HS-27A (cell line): Measurements from ENCODE around the gene ZBTB18.

Experiments used
- DNase-seq: peaks from one replicate; pipeline ENCODE4 v3.0.0-alpha.2; 2012; ENCODE audit warnings: low read depth, missing footprints

ZBTB18 gene

DNA sequence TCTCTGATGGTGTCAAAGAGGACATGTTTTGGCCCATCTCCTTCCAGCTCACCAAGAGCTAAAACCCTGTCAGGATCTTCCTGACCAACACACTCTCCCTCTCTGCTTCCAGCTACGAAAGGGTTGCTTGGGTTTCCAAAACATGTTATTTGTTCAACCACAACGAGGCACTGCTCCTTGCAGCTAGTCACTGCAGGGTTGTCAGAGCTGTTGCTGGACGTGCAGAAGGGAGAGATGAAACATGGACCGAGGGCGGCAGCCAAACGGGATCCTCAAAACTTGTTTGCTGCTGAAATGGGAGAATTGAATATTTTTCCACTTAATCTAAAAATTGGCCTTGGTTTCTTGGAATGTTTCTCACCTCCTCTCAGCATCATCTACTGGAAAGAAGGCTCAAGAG is 12.4 kb downstream of the ZBTB18 start:
- no peak for DNase-seq

DNA sequence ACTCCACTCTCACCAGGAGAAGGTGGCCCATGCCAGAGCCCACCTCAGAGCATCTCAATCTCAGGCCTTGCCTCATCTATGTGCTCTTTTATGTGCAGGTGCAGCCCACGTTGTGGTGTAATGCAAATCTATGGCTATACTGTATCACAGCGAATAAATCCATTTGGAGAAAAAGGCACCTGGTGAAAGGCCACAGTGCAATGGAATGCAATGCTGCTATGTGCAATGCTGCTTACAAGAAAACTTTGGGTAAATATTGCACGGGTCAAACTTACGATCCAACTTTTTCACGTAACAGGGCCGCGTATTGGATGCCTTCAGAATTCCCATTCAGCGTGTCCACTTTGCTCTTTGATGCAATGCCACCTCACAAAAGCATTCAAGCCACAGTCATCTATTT is 13.5 kb downstream of the ZBTB18 start:
- no peak for DNase-seq

DNA sequence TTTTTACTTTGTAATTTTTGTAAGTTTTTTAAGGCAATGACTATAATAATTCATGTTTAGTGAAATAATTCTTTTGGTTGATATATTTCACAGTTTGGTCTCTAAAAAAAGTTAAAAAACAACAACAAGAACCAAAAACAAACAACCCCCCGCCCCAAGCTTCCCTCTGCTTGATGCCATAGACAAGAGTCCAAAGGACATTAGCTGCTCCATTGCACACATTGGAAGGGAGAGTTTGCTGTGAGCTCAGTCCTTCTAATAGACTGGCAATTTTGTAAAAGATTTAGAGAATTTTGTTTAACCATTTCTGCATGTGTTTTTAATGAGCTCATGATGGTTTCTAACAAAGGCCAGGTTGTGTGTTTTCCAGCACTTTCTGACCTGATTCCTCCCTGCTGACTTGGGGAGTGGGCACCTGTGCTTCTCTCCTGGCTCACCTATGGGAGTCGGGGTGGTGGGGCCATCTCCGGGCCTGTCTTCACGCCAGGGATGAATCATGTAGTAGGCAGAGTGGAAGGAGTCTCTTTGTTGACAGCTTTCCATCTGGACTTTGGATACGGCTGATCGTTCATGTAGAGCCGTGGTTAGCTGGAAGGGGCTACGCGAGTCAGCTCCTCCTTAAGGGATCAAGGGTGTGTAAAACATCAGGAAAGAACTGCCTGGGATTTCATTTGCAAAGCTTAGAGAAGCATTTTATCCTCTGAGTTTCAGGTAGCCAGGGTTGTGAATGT is 14.1 kb downstream of the ZBTB18 start:
- no peak for DNase-seq

DNA sequence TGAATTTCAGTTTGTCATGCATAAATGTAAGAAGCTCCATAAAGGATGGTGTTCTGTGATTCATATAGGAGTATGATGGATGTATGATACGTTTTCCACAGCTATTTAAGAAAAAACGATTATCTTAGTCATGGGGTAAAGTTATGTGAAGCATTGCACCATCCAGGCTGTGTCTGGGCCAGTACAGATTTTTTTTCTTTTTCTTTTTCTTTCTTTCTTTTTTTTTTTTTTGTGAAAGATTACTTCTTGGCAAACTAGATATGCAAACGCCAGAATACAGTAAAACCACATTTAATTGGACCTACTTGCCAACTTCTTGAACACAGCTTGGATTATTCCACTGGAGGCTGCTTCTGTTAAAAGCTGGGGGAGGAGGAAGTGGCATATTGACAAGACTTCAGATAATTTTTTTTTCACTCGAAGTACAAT is 14.9 kb downstream of the ZBTB18 start:
- DNase-seq, result no peak

DNA sequence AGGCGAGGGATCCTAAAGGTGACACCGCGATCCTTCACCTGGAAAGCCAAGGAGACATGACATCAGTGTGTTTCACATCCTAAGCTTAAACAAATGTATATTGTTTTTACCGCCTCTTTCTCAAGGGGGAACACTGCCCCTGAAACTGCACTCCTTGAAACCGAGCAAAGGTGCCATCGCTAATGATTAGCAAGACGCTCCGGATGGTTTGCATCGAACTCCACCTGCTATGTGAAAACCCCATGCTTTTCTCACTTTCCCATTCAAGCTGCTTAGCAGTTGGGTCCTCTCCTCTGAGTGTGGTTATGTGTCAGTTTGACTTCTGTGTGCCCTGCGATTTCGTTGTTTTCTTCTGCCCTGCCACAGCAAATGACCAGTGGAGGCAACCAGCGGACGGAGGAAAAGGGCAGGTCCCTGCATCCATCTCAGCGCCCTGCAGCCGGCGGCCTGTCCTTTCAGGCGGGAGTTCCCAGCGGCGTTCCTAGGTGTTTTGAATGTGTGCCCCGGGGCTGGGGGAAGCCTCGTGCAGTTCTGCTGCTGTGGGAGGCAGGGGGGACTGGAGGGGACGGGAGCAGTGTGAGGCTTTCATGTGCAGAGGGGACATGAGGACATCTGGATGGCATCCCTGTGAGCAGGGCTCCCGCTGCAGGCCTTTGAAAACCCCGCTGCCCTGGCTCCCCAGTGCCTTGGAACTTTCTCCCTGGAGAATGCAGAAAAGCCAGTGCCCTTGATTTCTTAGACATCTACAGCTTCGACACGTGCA is 16.1 kb downstream of the ZBTB18 start:
- no peak for DNase-seq

DNA sequence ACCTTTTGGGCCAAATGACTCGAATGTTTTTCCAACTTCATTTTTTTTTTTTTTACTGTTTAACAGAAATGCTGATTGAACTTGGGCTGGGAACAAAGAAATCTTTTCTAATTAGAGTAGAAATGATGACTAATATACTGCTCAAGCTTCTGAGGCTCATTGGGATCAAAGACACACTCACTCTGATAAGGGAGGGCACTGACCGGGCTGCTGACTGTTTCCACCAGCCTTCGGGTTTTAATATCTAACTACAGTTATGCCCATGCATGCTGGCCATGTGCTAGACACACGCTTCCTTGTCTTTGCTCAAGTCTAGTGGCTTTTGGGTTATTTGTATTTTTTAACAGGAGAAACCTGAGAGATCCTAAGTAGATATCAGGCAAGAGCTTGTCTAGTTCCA is 16.8 kb downstream of the ZBTB18 start:
- no peak for DNase-seq

DNA sequence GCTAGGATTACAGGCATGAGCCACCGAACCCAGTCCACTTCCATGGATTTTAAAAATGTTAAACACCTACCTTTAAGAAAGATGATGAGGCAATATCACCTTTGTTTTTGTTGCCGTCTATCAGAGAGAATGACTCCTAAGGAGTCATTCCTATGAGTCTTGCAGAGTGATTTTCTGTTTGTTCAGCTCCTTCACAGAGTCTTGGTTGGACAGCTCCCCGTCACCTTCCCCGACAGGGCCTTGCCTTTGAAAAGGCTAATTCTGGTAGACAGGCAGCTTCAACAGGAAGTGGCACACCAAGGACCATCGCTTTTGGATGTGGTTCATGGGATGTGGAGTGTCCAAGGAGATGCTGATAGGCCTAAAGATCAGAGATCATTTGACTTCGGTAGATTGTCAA is 17.5 kb downstream of the ZBTB18 start:
- DNase-seq, result no peak

DNA sequence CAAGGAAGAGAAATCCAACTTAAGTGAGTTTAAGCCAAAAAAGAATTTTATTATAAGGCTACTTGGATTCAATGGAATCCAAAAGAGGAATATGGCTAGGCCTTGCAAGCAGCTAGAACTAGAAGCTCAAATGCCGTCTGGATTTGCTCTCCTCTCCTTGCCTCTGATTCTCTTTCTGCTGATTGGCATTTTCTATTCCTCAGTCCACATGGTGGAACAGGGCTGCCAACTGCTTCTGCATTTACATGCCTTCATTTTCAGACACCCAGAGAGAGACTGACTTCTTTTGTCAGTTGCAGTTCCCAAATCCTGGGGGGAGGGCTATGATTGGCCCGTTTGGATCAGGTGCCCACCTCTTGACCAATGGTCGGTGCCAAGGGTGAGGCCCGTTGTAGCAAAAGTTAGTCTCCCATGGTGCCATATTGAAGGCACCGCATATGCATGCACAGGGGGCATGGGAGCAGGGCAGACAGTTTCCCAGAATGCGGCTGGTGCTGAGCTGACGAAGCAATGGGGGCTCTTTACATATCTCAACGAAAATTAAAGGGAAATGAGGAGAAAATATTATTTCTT is 18.3 kb downstream of the ZBTB18 start:
- DNase-seq, result no peak

DNA sequence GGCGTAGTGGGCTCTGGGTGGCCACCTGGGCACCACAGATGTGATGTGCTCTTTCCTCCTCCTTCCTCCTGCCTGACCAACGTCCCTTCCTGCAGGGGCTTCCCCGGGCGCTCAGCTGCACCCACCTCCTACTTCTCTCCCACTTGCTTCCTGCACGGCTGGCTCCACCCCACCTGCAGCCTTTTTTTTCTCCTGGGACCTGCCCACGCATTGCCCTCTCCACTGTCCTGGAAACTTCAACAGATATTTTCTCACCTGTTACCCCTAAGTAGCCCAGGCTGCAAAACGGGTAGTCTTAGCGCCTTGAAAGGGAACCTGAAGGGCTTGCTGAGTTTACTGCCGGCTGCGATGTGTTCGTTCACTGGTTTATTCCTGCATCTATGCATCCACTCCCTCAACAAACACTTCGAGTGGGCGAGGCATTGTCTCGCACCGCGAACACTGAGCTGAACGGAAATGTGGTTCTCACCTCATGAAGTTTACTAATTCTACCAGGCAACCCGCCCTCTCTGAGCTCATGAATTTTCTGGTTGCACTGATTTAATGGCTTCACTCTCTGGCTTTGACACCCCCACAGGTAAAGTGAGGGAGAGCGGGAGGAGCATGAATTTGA is 23.6 kb downstream of the ZBTB18 start:
- no peak for DNase-seq

DNA sequence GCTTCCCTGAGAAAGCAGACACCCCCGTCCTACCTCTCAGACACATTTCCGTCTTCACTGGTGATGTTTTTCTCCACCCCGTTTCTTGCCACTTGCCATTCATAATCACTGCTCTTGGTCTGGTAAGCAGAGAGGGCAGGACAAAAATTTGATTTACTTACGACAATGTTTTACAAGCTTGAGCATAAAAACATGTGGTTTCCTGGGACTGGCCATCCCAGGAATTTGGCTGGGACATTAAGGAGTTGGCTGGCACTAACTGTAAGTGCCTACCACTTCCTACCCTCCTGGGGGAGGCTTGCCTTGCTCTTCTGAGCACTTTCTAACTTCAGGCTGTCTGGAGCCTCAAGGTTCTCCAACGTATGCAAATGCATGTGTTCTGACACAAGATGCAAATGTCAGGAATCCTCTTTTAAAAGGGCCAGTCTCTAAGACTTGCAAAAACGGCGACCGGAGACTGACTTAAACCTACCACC is 24.2 kb downstream of the ZBTB18 start:
- no peak for DNase-seq

DNA sequence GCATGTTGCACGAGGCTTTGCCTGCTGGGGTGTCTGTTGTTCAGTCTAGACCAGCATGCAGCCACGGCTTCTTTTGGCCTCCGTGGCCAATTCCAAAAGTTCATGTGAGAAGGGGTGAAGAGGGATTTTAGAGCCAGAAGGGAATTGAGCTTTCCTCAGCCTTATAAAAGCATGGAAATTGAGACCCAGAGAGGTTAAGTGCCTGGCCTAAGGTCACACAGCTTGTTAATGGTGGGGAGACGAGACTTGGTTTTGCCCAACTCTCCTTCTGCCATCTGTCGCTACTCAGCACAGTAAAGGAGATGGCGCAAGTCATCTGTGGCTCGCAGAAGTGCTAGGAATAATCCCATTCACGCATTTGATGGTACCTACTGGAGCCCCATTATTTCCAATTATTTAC is 25.7 kb downstream of the ZBTB18 start:
- DNase-seq, result no peak

DNA sequence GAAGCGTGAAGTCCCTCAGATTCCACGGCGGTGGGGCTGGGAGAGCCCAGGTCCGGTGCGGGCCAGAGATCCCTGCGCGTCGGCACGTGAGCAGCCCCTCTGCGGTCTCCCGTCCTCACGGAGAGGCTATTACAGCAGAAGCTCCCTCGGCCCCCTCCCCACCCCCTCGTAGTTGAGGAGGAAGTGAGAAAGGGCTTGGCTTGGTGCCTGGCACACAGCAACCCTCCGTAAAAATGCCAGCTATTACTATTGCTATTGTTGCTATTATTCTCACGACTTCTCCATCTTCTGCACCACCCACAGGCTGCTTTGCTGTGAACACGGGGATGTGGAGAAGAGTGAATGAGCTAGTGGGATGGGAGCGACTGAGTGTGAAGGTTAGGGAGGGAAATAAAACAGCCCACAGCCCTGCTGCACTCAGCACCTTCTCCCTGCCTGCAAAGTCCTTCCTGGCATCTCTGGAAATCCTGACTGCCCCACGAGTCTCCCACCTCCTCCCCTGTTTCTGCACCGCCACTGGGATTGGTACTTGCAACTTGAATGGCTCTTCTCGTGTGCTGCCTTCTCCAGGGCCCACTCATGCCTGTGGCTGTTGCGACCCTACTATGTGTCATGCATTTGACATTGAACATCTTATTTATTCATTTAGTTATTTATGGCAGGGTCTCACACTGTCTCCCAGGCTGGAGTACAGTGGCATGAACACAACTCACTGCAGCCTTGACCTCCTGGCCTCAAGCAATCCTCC is 26.6 kb downstream of the ZBTB18 start:
- DNase-seq, result no peak

DNA sequence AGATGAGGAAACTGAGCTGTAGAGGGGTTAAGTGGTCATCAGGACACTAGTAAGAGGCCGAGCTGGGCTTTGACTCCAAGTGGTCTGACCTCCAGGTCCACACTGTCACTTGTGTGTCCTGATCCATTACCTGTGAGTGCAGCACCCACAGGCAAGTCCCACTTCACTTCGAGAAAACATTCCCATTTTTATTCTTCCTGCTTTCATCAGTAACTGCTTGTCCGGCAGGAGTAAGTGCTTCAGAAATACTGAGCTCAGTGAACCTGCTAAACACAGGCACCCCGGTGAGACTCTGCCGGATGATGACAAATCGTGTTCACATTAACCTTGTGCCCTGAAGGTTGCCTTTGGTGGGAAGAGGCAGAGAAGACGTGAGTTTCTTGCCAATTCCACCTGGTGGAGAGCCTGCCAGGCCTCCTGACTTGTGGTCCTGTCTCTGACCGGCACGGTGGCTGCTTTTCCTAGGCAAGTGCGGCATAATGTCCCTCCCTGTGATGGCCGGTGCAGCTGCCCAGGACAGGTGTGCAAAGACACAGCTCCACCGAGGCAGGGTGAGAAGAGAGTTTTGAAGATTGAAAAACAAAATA is 29.4 kb downstream of the ZBTB18 start:
- no peak for DNase-seq

DNA sequence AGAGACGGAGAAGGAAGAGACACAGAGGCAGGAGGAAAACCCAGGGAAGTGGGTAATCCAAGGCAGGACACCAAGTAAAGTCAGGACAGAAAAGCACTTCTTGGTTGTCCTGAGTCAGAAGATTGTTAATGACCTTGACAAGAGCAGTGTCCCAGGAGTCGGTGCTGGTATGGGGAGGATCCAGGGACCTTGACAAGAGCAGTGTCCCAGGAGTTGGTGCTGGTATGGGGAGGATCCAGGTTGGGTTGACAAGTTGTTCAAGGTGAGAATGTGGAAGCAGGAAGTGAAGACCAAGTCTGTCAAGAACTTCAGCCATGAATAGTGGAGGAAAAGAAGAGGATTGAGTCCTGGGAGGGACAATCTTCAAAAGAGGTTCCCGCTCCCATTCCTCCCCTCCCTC is 31.9 kb downstream of the ZBTB18 start:
- no peak for DNase-seq

DNA sequence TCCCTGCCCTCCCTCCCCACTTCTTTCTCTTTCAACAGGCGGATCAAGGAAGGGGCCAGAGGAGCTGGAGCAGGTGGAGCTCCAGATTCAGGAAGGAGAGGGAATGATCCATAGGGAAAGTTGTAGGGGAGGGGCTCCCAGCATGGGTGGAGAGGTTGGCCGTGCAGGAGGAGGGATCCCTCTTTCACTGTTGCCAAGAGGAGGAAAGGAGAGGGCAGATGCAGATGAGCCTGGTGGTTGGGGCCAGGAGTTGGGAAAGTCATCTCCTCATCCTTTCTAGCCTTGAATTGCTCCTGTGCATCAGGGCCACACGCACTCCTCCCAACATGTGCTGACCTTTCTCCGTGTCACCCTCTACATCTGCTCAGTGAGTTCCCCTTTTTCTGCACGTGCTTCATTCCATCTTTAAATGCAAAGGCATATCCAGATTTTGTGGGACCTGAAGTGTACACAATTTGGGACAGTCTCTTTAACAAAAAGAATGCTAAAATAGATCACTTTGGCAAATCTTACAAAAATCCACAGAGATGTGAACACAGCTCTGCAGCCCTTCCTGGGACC is 32.4 kb downstream of the ZBTB18 start:
- DNase-seq, result no peak

DNA sequence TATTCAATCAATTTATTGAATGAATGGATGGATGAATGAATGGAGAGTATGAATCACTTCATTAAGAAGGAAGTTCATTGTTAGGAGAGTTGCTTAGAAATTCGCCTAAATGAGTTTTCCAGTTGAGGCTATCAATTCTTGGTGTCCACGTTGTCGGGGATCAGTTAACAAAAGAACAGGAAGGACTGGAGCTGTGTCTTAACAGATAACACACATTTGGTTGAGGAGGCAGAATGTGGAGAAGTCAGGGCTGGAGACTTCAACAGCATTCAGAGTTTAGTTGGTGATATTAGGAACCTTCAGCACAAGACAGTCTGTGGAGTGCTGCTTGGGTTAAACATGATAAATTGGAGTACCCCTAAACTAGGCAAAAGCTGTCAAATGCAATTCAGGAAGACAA is 33.7 kb downstream of the ZBTB18 start:
- no peak for DNase-seq

DNA sequence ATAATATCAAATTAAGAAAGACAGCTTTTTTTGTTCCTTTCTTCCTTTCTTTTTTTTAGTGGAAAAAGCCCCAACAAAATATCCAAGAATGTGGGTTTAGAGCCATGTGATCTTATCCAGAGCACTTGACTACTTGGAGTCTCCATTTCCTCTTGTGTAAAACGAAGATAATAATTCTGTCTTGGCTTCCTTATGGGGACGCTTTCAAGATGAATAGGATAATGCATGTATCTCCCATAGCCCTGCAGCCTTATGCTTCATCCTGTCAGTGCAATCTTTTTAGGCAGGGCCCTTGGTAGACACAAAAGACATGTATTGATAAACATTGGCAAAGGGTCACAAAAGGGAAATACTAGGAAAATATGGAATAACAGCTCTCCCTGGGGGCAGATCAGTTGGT is 34.8 kb downstream of the ZBTB18 start:
- no peak for DNase-seq

DNA sequence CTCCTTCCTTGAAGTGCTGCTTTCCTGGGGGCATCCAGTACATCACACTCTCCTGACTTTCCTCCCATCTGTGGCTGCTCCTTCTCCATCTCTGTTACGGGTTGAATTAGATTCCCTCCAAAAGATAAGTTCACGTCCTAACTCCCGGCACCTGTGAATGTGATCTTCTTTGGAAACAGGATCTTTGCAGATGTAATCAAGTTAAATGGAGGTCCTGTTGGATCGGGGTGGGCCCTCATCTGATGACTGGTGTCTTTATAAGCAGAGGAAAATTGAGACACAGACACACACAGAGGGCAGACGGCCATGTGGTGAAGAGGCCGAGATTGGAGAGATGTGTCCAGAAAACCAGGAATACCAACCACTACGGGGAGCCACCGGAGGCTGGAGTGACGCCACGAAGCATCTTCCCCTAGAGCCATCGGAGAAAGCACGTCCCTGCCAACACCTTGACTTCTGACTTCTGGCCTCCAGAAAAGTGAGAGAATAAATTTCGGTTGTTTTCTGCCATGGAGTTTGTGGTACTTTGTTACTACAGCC is 36.0 kb downstream of the ZBTB18 start:
- DNase-seq, result no peak

DNA sequence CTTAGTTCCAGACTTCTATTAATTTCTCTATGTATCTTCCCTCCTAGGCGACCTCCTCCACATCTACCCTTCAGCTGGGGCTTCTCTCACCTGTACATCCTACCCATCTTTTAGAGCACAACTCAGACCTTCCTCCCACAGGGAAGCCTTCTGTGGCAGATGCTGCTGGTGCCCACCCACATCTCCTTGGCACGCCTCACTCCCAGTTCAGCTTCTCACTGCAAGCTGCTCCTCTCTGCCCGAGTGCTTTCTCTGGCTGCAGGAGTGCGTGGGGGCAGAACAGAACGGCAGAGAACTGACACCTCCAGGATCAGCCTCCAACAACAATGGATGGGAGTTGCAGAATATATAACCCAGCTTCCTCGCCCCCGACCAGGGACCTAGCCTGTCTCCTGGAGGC is 36.5 kb downstream of the ZBTB18 start:
- DNase-seq, result no peak

DNA sequence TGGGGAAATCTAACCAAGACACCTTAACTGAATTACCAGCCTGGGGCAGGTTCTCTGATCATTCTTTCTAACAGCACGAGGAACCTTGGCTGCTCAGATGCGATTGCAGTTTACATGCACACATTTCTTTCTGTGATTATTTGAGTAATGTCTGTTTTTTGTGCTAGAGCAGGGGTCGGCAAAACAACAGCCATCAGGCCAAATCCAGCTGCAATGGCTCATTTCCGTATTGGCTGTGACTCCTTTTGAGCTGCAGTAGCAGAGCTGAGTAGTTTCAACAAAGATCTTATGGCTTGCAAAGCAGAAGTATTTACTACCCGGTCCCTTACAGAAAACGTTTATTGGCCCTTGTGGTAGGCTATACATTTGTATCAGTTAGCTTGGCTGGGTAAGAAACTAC is 37.1 kb downstream of the ZBTB18 start:
- DNase-seq, result no peak

DNA sequence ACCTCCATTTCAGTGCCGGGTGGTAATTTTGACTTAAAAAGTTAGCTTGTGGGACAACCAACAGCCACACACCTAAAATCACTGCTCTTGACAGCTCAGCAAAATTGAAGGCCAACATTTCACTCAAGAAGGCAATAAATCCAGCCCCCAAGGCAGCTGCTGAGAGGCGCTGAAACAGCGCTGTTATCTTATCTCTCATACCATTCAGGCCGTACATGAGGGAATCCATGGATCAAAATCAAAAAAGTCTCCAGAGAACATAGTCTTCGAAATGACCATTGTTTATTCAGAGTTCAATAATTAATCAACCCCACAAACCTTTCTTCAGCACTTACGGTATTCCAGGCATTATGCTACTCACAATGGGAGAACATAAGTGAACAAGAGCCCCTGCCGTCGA is 38.5 kb downstream of the ZBTB18 start:
- DNase-seq, result no peak
